Endothelial cell of umbilical vein (primary cell): ENCODE measurements around the gene FNDC4.

Experiments used
- CTCF ChIP-seq, 2 donors: IDR thresholded peaks; 1 replicate in 1 of 2; 2 replicates in 1 of 2; pipeline ENCODE4 v1.5.1; 2011; ENCODE audit warnings: low read length in 2 of 2, mild to moderate bottlenecking in 2 of 2, moderate library complexity in 2 of 2, control low read depth in 1 of 2, inconsistent platforms in 1 of 2, low read depth in 1 of 2; ENCODE audit not compliant: insufficient read depth in 1 of 2; ENCODE audit errors: extremely low read depth in 1 of 2
- POLR2A ChIP-seq: IDR thresholded peaks from 2 replicates; pipeline ENCODE4 v1.6.1; 2012; ENCODE audit warnings: low read depth, mild to moderate bottlenecking, control low read depth, low read length

GRCh38 chr2:27492557-27492956 lies 2.4 kb downstream of the FNDC4 start:
- TF ChIP-seq POLR2A (no peak), CTCF (IDR thresholded peaks at IDR 0.05; ENCODE audit: extremely low read depth in 1 of 2, insufficient read depth in 1 of 2, low read depth in 1 of 2, low read length in 2 of 2) (no peak)
